Natural killer cell (primary cell): Measurements from ENCODE around the gene KIF26A. TPM values are rescaled to one million over a fixed set of nuclear protein-coding genes. Genes with fewer than 3 reads are reported as not detected.

Source experiments
- ATAC-seq, 3 donors: fragments of 150-1000 bp in 2 of 3; fragments of 200-7000 bp in 1 of 3; cut with Tn5 transposase; 1 replicate in 1 of 3; 2 replicates in 2 of 3; pipeline ENCODE4 v1.10.0; 2021; ENCODE audit warnings: mild to moderate bottlenecking in 2 of 3, moderate library complexity in 2 of 3
- DNase-seq, 2 donors: peaks; one replicate each; pipeline versions ENCODE4 v3.0.0 to v3.0.0-alpha.2; 2013 to 2021; ENCODE audit warnings: mixed read lengths in 1 of 2
- H3K27ac ChIP-seq: one replicate; pipeline ENCODE4 v1.5.1; 2013; ENCODE audit warnings: mild to moderate bottlenecking, low read length
- H3K27me3 ChIP-seq: one replicate; pipeline ENCODE4 v1.6.1; 2013; ENCODE audit warnings: low read length; ENCODE audit not compliant: control insufficient read depth, insufficient read depth
- H3K36me3 ChIP-seq: one replicate; pipeline ENCODE4 v1.6.1; 2013; ENCODE audit warnings: low read length; ENCODE audit not compliant: control insufficient read depth, insufficient read depth
- H3K4me1 ChIP-seq: one replicate; pipeline ENCODE4 v1.6.1; 2013; ENCODE audit warnings: low read length; ENCODE audit not compliant: control insufficient read depth, insufficient read depth
- H3K4me3 ChIP-seq: one replicate; pipeline ENCODE4 v1.5.1; 2013; ENCODE audit warnings: low read length
- H3K9me3 ChIP-seq: one replicate; pipeline ENCODE4 v1.6.1; 2013; ENCODE audit warnings: low read length; ENCODE audit not compliant: control insufficient read depth, insufficient read depth
- H3K27ac Mint-ChIP-seq, 2 donors: one replicate each; pipeline ENCODE4 v1.8.0; 2022; ENCODE audit warnings: mild to moderate bottlenecking in 2 of 2, mixed read lengths in 2 of 2, moderate library complexity in 1 of 2
- H3K27me3 Mint-ChIP-seq, 2 donors: one replicate each; pipeline ENCODE4 v1.8.0; 2022; ENCODE audit warnings: low read depth in 2 of 2, mixed read lengths in 2 of 2
- H3K36me3 Mint-ChIP-seq: one replicate; pipeline ENCODE4 v1.8.0; 2022; ENCODE audit warnings: mixed read lengths
- H3K4me1 Mint-ChIP-seq, 2 donors: one replicate each; pipeline ENCODE4 v1.8.0; 2022; ENCODE audit warnings: mixed read lengths in 2 of 2
- H3K4me3 Mint-ChIP-seq: one replicate; pipeline ENCODE4 v1.8.0; 2022; ENCODE audit warnings: mild to moderate bottlenecking, moderate library complexity, mixed read lengths
- H3K9me3 Mint-ChIP-seq, 2 donors: one replicate each; pipeline ENCODE4 v1.8.0; 2022; ENCODE audit warnings: mixed read lengths in 2 of 2
- CTCF ChIP-seq: fragments of 200-600 bp; IDR thresholded peaks from one replicate; pipeline ENCODE4 v1.8.0; 2022; ENCODE audit warnings: antibody characterized with exemption
- WGBS: methylation state at CpG from one replicate; pipeline ENCODE4 v1.1.7; 2013; ENCODE audit warnings: missing lambda C conversion rate; ENCODE audit not compliant: insufficient coverage; 5-methylcytosine and 5-hydroxymethylcytosine counted together
- intact Hi-C: fragments of 100-400 bp; cut with micrococcal nuclease; formaldehyde crosslinking; loops from one replicate; pipeline ENCODE4 v1.14.2; 2022
- total RNA-seq, 4 donors: library from RNA; stranded (reverse); fragments of 120-200 nt in 1 of 4; gene quantifications; one replicate each; pipeline versions ENCODE4 v1.2.3 to v1.2.4, GENCODE V29; 2013 to 2022

Gene KIF26A
- total RNA-seq, 3 donors from 2014 or later (not counting 1 experiment from before 2014, with no cell fraction given) = not detected

GRCh38 chr14:104158827-104159798, 20.7 kb downstream of the KIF26A start:
- Mint-ChIP-seq H3K36me3 (no peaks in the 10 kb centered on the region), H3K9me3 (no peaks in the 10 kb centered on the region), H3K4me1 (no peaks in the 10 kb centered on the region), H3K27me3 (no peaks in the 10 kb centered on the region), H3K27ac (no peak overlapping the region), H3K4me3 (no peak overlapping the region)
- H3K4me3 ChIP-seq = no peak overlapping the region
- no peaks in the 10 kb centered on the region for H3K36me3 ChIP-seq
- DNase-seq = no peak
- no peak for ATAC-seq
- no peaks in the 10 kb centered on the region for H3K4me1 ChIP-seq
- H3K27ac ChIP-seq = no peak overlapping the region
- TF ChIP-seq CTCF = no peak
- intact Hi-C loops = no loop called here
- WGBS = 84% methylated on average over 51 of the region's 51 CpGs
- H3K27me3 ChIP-seq = no peaks in the 10 kb centered on the region
- H3K9me3 ChIP-seq = no peaks in the 10 kb centered on the region

GRCh38 chr14:104159990-104160389, 21.6 kb downstream of the KIF26A start:
- no peak for TF ChIP-seq CTCF
- H3K4me3 Mint-ChIP-seq = no peak overlapping the region

GRCh38 chr14:104161602-104162367, 23.4 kb downstream of the KIF26A start:
- Mint-ChIP-seq H3K4me1 (no peaks in the 10 kb centered on the region), H3K4me3 (no peak overlapping the region), H3K9me3 (no peaks in the 10 kb centered on the region), H3K27me3 (no peaks in the 10 kb centered on the region), H3K27ac (no peak overlapping the region), H3K36me3 (no peaks in the 10 kb centered on the region)
- DNase-seq (no peak), ATAC-seq (no peak)
- intact Hi-C loops = no loop called here
- H3K9me3 ChIP-seq = no peaks in the 10 kb centered on the region
- no peak for TF ChIP-seq CTCF
- H3K27me3 ChIP-seq = no peaks in the 10 kb centered on the region
- no peak overlapping the region for H3K4me3 ChIP-seq
- 86% methylated on average over 22 of the region's 23 CpGs for WGBS
- H3K27ac ChIP-seq = no peak overlapping the region
- no peaks in the 10 kb centered on the region for H3K36me3 ChIP-seq
- no peaks in the 10 kb centered on the region for H3K4me1 ChIP-seq

More at GRCh38 chr14:104159990-104160389, 21.6 kb downstream of the KIF26A start:
- 85% methylated on average over 9 of the region's 9 CpGs for WGBS
- Mint-ChIP-seq H3K27ac (no peak overlapping the region), H3K4me1 (no peaks in the 10 kb centered on the region), H3K9me3 (no peaks in the 10 kb centered on the region), H3K27me3 (no peaks in the 10 kb centered on the region), H3K36me3 (no peaks in the 10 kb centered on the region)
- Histone ChIP-seq H3K27me3 (no peaks in the 10 kb centered on the region), H3K36me3 (no peaks in the 10 kb centered on the region), H3K27ac (no peak overlapping the region), H3K9me3 (no peaks in the 10 kb centered on the region), H3K4me1 (no peaks in the 10 kb centered on the region), H3K4me3 (no peak overlapping the region)
- intact Hi-C loops = no loop called here
- DNase-seq (no peak), ATAC-seq (no peak)
